Ovary (tissue), 3 donors: Measurements from ENCODE around the gene PCDHGB2.

Experiments used
- POLR2A ChIP-seq: fragments of 450-650 bp; IDR thresholded peaks from one replicate; pipeline ENCODE4 v1.6.1; 2017; ENCODE audit warnings: antibody characterized with exemption, mild to moderate bottlenecking, moderate library complexity
- TF ChIP-seq, protein P1 (sequence below), 3 donors: fragments of 450-650 bp in 2 of 3; fragments of 200-600 bp in 1 of 3; IDR thresholded peaks; one replicate each; pipeline versions ENCODE4 v1.5.1 to v1.8.0; 2016 to 2022; ENCODE audit warnings: antibody characterized with exemption in 3 of 3, mild to moderate bottlenecking in 1 of 3
- donor health status: DM: no; HTN: no; CAD: no.

DNA sequence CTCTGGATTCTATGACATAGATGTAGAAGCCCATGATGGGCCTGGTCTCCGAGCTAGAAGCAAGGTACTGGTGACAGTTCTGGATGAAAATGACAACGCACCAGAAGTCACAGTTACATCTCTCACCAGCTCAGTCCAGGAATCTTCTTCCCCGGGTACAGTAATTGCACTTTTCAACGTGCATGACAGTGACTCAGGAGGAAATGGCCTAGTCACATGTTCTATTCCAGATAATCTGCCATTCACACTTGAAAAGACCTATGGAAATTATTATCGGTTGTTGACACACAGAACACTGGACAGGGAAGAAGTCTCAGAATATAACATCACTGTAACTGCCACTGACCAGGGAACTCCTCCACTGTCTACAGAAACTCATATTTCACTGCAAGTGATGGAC is 3.7 kb upstream of the PCDHGB2 start:
- TF ChIP-seq, protein P1, sequence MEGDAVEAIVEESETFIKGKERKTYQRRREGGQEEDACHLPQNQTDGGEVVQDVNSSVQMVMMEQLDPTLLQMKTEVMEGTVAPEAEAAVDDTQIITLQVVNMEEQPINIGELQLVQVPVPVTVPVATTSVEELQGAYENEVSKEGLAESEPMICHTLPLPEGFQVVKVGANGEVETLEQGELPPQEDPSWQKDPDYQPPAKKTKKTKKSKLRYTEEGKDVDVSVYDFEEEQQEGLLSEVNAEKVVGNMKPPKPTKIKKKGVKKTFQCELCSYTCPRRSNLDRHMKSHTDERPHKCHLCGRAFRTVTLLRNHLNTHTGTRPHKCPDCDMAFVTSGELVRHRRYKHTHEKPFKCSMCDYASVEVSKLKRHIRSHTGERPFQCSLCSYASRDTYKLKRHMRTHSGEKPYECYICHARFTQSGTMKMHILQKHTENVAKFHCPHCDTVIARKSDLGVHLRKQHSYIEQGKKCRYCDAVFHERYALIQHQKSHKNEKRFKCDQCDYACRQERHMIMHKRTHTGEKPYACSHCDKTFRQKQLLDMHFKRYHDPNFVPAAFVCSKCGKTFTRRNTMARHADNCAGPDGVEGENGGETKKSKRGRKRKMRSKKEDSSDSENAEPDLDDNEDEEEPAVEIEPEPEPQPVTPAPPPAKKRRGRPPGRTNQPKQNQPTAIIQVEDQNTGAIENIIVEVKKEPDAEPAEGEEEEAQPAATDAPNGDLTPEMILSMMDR (IDR thresholded peaks at IDR 0.05), result no peak
- TF ChIP-seq POLR2A, result no peak
